NT2/D1 (cell line): ENCODE results near the gene SHISA7.

Experiments used
- SUZ12 ChIP-seq: IDR thresholded peaks from 2 replicates; pipeline ENCODE4 v1.6.1; 2011; ENCODE audit not compliant: insufficient read length, insufficient read depth; ENCODE audit errors: extremely low read depth
- YY1 ChIP-seq: IDR thresholded peaks from 2 replicates; pipeline ENCODE4 v1.6.1; 2011; ENCODE audit not compliant: insufficient read length, insufficient read depth
- ZNF274 ChIP-seq: IDR thresholded peaks from 2 replicates; pipeline ENCODE4 v1.6.1; 2011; ENCODE audit warnings: mild to moderate bottlenecking, low read depth, low read length

- no peak for TF ChIP-seq ZNF274
- no peak for TF ChIP-seq YY1
- no peak for TF ChIP-seq SUZ12
Measured at GRCh38 chr19:55440411-55441105, 2.5 kb downstream of the SHISA7 start.
